WTC11 (cell line): ENCODE data around the gene RPRD1B. TPM values are rescaled to one million over a fixed set of nuclear protein-coding genes. Genes with fewer than 3 reads are reported as not detected.
"Not testable (repeated sequence)": the region's sequence is repeated elsewhere in the genome, so short reads cannot be mapped to it uniquely, and the experiment has no call there.

ENCODE experiments used
- ATAC-seq: fragments of 200-7000 bp; cut with Tn5 transposase; 2 replicates; pipeline ENCODE4 v1.10.0; 2021; ENCODE audit warnings: mild to moderate bottlenecking, moderate library complexity
- CTCF ChIA-PET: fragments of 300-600 bp; sonication (Branson Sonifier 250); formaldehyde crosslinking; loops from one replicate; lab custom pipeline; 2021; ENCODE audit warnings: antibody characterized with exemption; lab: Charles Lee
- POLR2A ChIA-PET: fragments of 350-600 bp; sonication (Branson Sonifier 250); formaldehyde crosslinking; loops from one replicate; lab custom pipeline; 2021; ENCODE audit warnings: antibody characterized with exemption; lab: Charles Lee
- DNase-seq: peaks from one replicate; pipeline ENCODE4 v3.0.0; 2021; ENCODE audit warnings: low spot score
- H3K27ac Mint-ChIP-seq: 2 replicates; pipeline ENCODE4 v1.8.0; 2021; ENCODE audit warnings: mixed read lengths
- H3K27me3 Mint-ChIP-seq: 2 replicates; pipeline ENCODE4 v1.8.0; 2021; ENCODE audit warnings: low read depth, mild to moderate bottlenecking, moderate library complexity, mixed read lengths
- H3K36me3 Mint-ChIP-seq: 2 replicates; pipeline ENCODE4 v1.8.0; 2021; ENCODE audit warnings: mixed read lengths
- H3K4me1 Mint-ChIP-seq: 2 replicates; pipeline ENCODE4 v1.8.0; 2022; ENCODE audit warnings: mixed read lengths
- H3K4me3 Mint-ChIP-seq: 2 replicates; pipeline ENCODE4 v1.8.0; 2021; ENCODE audit warnings: mild to moderate bottlenecking, moderate library complexity, mixed read lengths
- H3K9me3 Mint-ChIP-seq: 2 replicates; pipeline ENCODE4 v1.8.0; 2021; ENCODE audit warnings: mixed read lengths
- ATF6 ChIP-seq: sonication (generic); formaldehyde crosslinking; IDR thresholded peaks from 2 replicates; pipeline ENCODE4 v1.8.1; 2023; ENCODE audit warnings: mild to moderate bottlenecking, missing genetic modification reagents
- E2F1 ChIP-seq: sonication (generic); formaldehyde crosslinking; IDR thresholded peaks from 2 replicates; pipeline ENCODE4 v1.8.0; 2022; ENCODE audit warnings: mild to moderate bottlenecking, missing genetic modification reagents
- E2F4 ChIP-seq: sonication (generic); formaldehyde crosslinking; IDR thresholded peaks from 2 replicates; pipeline ENCODE4 v1.8.1; 2022; ENCODE audit warnings: low read depth, mild to moderate bottlenecking, moderate library complexity, missing genetic modification reagents, borderline replicate concordance
- ERG ChIP-seq: fragments of 250-450 bp; sonication (Bioruptor Pico); IDR thresholded peaks from 2 replicates; pipeline ENCODE4 v1.8.0; 2021; ENCODE audit warnings: mild to moderate bottlenecking
- FOXJ3 ChIP-seq: sonication (generic); formaldehyde crosslinking; IDR thresholded peaks from 2 replicates; pipeline ENCODE4 v1.9.0; 2021; ENCODE audit warnings: missing genetic modification reagents, mild to moderate bottlenecking, borderline replicate concordance
- GRHL2 ChIP-seq: fragments of 250-450 bp; sonication (Bioruptor Pico); IDR thresholded peaks from 2 replicates; pipeline ENCODE4 v1.8.0; 2022; ENCODE audit warnings: mild to moderate bottlenecking, moderate library complexity; ENCODE audit not compliant: insufficient replicate concordance, severe bottlenecking
- GTF2I ChIP-seq: fragments of 250-450 bp; sonication (Bioruptor Pico); conservative IDR thresholded peaks from 2 replicates; pipeline ENCODE4 v1.4.0; 2021; ENCODE audit warnings: mild to moderate bottlenecking
- HMGA2 ChIP-seq: fragments of 250-450 bp; sonication (Bioruptor Pico); IDR thresholded peaks from 2 replicates; pipeline ENCODE4 v1.4.0; 2021; ENCODE audit warnings: mild to moderate bottlenecking, moderate library complexity
- HMGXB4 ChIP-seq: sonication (generic); formaldehyde crosslinking; IDR thresholded peaks from 2 replicates; pipeline ENCODE4 v1.8.1; 2023; ENCODE audit warnings: mild to moderate bottlenecking, moderate library complexity, missing genetic modification reagents
- NR3C1 ChIP-seq: sonication (generic); formaldehyde crosslinking; conservative IDR thresholded peaks from 2 replicates; pipeline ENCODE4 v1.8.1; 2023; ENCODE audit warnings: low read depth, mild to moderate bottlenecking, missing genetic modification reagents
- SMAD3 ChIP-seq: sonication (generic); formaldehyde crosslinking; IDR thresholded peaks from 2 replicates; pipeline ENCODE4 v1.8.0; 2022; ENCODE audit warnings: missing genetic modification reagents, mild to moderate bottlenecking, borderline replicate concordance
- SMAD4 ChIP-seq: sonication (generic); formaldehyde crosslinking; IDR thresholded peaks from 2 replicates; pipeline ENCODE4 v1.8.0; 2022; ENCODE audit warnings: mild to moderate bottlenecking, missing genetic modification reagents
- USF2 ChIP-seq: sonication (generic); formaldehyde crosslinking; IDR thresholded peaks from 2 replicates; pipeline ENCODE4 v1.8.1; 2023; ENCODE audit warnings: mild to moderate bottlenecking, missing genetic modification reagents, moderate library complexity
- ZNF138 ChIP-seq: sonication (generic); formaldehyde crosslinking; conservative IDR thresholded peaks from 2 replicates; pipeline ENCODE4 v1.8.1; 2022; ENCODE audit warnings: mild to moderate bottlenecking, moderate library complexity, missing genetic modification reagents
- total RNA-seq: library from RNA; stranded (reverse); gene quantifications from 3 replicates; pipeline ENCODE4 v1.2.3, GENCODE V29; 2021

The RPRD1B gene
- total RNA-seq, 1 experiment from 2014 or later: 21.4 TPM

GRCh38 chr20:38098952-38099351, 65.4 kb downstream of the RPRD1B start:
- H3K4me1 Mint-ChIP-seq: no peaks in the 10 kb centered on the region
- ATAC-seq (no peak), DNase-seq (no peak)
- CTCF ChIA-PET: interaction anchor here (0.6 to 0.8 kb wide), 3 partner anchors 41 to 206 kb away, joined by 3 read pairs; no protein-coding TSS in a partner anchor
- no peak for TF ChIP-seq HMGA2
- TF ChIP-seq ZNF138: no peak
- no peak for TF ChIP-seq ATF6 (CRISPR knock-in tag)
- no peak for TF ChIP-seq FOXJ3 (CRISPR knock-in tag)
- TF ChIP-seq SMAD4 (CRISPR knock-in tag): no peak
- no peak for TF ChIP-seq ERG
- TF ChIP-seq GRHL2 (CRISPR knock-in tag): no peak
- TF ChIP-seq USF2 (CRISPR knock-in tag): no peak
- TF ChIP-seq NR3C1 (CRISPR knock-in tag): no peak
- TF ChIP-seq SMAD3: no peak
- no peak for TF ChIP-seq HMGXB4 (CRISPR knock-in tag)
- TF ChIP-seq E2F1 (CRISPR knock-in tag): no peak
- TF ChIP-seq GTF2I (CRISPR knock-in tag): no peak
- TF ChIP-seq E2F4 (CRISPR knock-in tag): no peak
- peaks cover 23% of the 10 kb centered on the region for H3K9me3 Mint-ChIP-seq
- peaks cover 13% of the 10 kb centered on the region for H3K36me3 Mint-ChIP-seq
- POLR2A ChIA-PET: no interaction called here
- no peak overlapping the region for H3K4me3 Mint-ChIP-seq
- 0 out of 2 replicates have a peak overlapping the region, but pooled peaks have one; percentile 5 for H3K27ac Mint-ChIP-seq
- no peaks in the 10 kb centered on the region for H3K27me3 Mint-ChIP-seq

- ATAC-seq: not testable (repeated sequence)
Observed at GRCh38 chr20:38102206-38102605, 68.7 kb downstream of the RPRD1B start.

More at GRCh38 chr20:38102206-38102605, 68.7 kb downstream of the RPRD1B start:
- POLR2A ChIA-PET, H3K4me1 Mint-ChIP-seq, DNase-seq, H3K27ac Mint-ChIP-seq, H3K27me3 Mint-ChIP-seq, H3K4me3 Mint-ChIP-seq: not testable (repeated sequence)
- Mint-ChIP-seq H3K36me3 (peaks cover 13% of the 10 kb centered on the region), H3K9me3 (peaks cover 23% of the 10 kb centered on the region)
- CTCF ChIA-PET: interaction anchor here (0.9 kb wide), 1 partner anchor 47 kb away, joined by 5 read pairs; no protein-coding TSS in a partner anchor
